HCT116 (cell line): ENCODE results near the gene CFAP46. TPM values are rescaled to one million over a fixed set of nuclear protein-coding genes. Genes with fewer than 3 reads are reported as not detected.

Experiments
- ATAC-seq: fragments of 200-7000 bp; cut with Tn5 transposase; 2 replicates; pipeline ENCODE4 v1.9.1; 2020; ENCODE audit warnings: mild to moderate bottlenecking, moderate library complexity
- BruUV-seq: library from RNA; stranded (reverse); fragments of 400-500 nt; replicated peaks from 2 replicates; lab custom pipeline; 2021; lab: Mats Ljungman, UMichigan
- CTCF ChIA-PET: fragments of 300-600 bp; sonication (Branson Sonifier 250); formaldehyde crosslinking; loops from one replicate; lab custom pipeline; 2021; ENCODE audit warnings: antibody characterized with exemption; lab: Charles Lee
- POLR2A ChIA-PET: fragments of 300-600, 350-600 bp; sonication (Branson Sonifier 250); formaldehyde crosslinking; loops from one replicate; lab custom pipeline; 2021; ENCODE audit warnings: antibody characterized with exemption; lab: Charles Lee
- RAD21 ChIA-PET, 2 experiments: fragments of 300-600 bp; sonication (Branson Sonifier 250); formaldehyde crosslinking; loops; one replicate each; lab custom pipeline; 2023; ENCODE audit warnings: low total read pairs in 2 of 2; ENCODE audit not compliant: uncharacterized antibody in 2 of 2, unreplicated experiment in 2 of 2, low non-redundant PET in 1 of 2; lab: Charles Lee
- DNase-seq: peaks from one replicate; pipeline ENCODE4 v3.0.0-alpha.2; 2010; ENCODE audit warnings: low read depth, low spot score
- H2AFZ ChIP-seq: fragments of 200-600 bp; shearing (Covaris generic), sonication (generic); 2 replicates; pipeline ENCODE4 v1.6.1; 2017; ENCODE audit warnings: low read depth, mixed run types, mixed read lengths, antibody characterized with exemption, low read length; ENCODE audit not compliant: poor library complexity, severe bottlenecking
- H3K27ac ChIP-seq: 2 replicates; pipeline ENCODE4 v1.5.1; 2012; ENCODE audit warnings: low read depth, low read length
- H3K27me3 ChIP-seq: fragments of 200-600 bp; sonication (generic); 2 replicates; pipeline ENCODE4 v1.6.1; 2016; ENCODE audit warnings: mixed run types, low read length, mixed read lengths; ENCODE audit not compliant: insufficient read depth
- H3K36me3 ChIP-seq, 2 experiments: fragments of 200-500 bp in 1 of 2; fragments of 200-600 bp in 1 of 2; sonication (Bioruptor generic) in 1 of 2; sonication (generic) in 1 of 2; 2 replicates each; pipeline versions ENCODE4 v1.5.1 to v1.6.1; 2014 to 2016; ENCODE audit warnings: low read length in 2 of 2, inconsistent platforms in 1 of 2, mixed read lengths in 1 of 2, mixed run types in 1 of 2; ENCODE audit not compliant: insufficient read depth in 2 of 2, control insufficient read depth in 1 of 2
- H3K4me1 ChIP-seq, 2 experiments: fragments of 200-600 bp in 1 of 2; sonication (generic) in 1 of 2; 2 replicates each; pipeline versions ENCODE4 v1.5.1 to v1.6.1; 2012 to 2017; ENCODE audit warnings: low read length in 2 of 2, inconsistent platforms in 1 of 2, mild to moderate bottlenecking in 1 of 2, mixed read lengths in 1 of 2, mixed run types in 1 of 2, moderate library complexity in 1 of 2; ENCODE audit not compliant: insufficient read depth in 2 of 2, control insufficient read depth in 1 of 2
- H3K4me2 ChIP-seq: fragments of 200-600 bp; sonication (generic); 2 replicates; pipeline ENCODE4 v1.6.1; 2017; ENCODE audit warnings: mixed run types, low read length, mixed read lengths
- H3K4me3 ChIP-seq, 2 experiments: fragments of 200-600 bp in 1 of 2; sonication (generic) in 1 of 2; replicated peaks in 1 of 2; 2 replicates each; pipeline ENCODE4 v1.5.1; 2011 to 2016; ENCODE audit warnings: low read length in 2 of 2, control low read depth in 1 of 2, low read depth in 1 of 2, mild to moderate bottlenecking in 1 of 2, mixed read lengths in 1 of 2, mixed run types in 1 of 2
- H3K79me2 ChIP-seq: fragments of 200-600 bp; sonication (generic); 2 replicates; pipeline ENCODE4 v1.6.1; 2017; ENCODE audit warnings: mild to moderate bottlenecking, mixed run types, low read length, moderate library complexity, mixed read lengths; ENCODE audit not compliant: insufficient read depth
- H3K9ac ChIP-seq: fragments of 200-600 bp; sonication (generic); 2 replicates; pipeline ENCODE4 v1.6.1; 2016; ENCODE audit warnings: low read length, mixed read lengths
- H3K9me2 ChIP-seq: fragments of 200-600 bp; sonication (generic), shearing (Covaris generic); 2 replicates; pipeline ENCODE4 v1.6.1; 2017; ENCODE audit warnings: mixed run types, mild to moderate bottlenecking, moderate library complexity; ENCODE audit not compliant: insufficient read depth
- H3K9me3 ChIP-seq, 2 experiments: fragments of 200-500 bp in 1 of 2; fragments of 200-600 bp in 1 of 2; sonication (Bioruptor generic) in 1 of 2; sonication (generic) in 1 of 2; 2 replicates each; pipeline ENCODE4 v1.6.1; 2014 to 2017; ENCODE audit warnings: low read length in 2 of 2, mixed read lengths in 2 of 2, inconsistent platforms in 1 of 2, low read depth in 1 of 2, mild to moderate bottlenecking in 1 of 2, mixed run types in 1 of 2, moderate library complexity in 1 of 2; ENCODE audit not compliant: control insufficient read depth in 1 of 2, insufficient read depth in 1 of 2
- H4K20me1 ChIP-seq: fragments of 200-600 bp; sonication (generic), shearing (Covaris generic); 2 replicates; pipeline ENCODE4 v1.6.1; 2017; ENCODE audit warnings: mixed run types, mild to moderate bottlenecking, moderate library complexity; ENCODE audit not compliant: insufficient read depth
- ATF3 ChIP-seq: IDR thresholded peaks from 2 replicates; pipeline ENCODE4 v1.6.1; 2012
- CEBPB ChIP-seq: IDR thresholded peaks from 2 replicates; pipeline ENCODE4 v1.6.1; 2012; ENCODE audit warnings: low read depth
- FOSL1 ChIP-seq: IDR thresholded peaks from 2 replicates; pipeline ENCODE4 v1.6.1; 2012; ENCODE audit warnings: low read depth
- MAX ChIP-seq: IDR thresholded peaks from 2 replicates; pipeline ENCODE4 v1.6.1; 2012
- RAD21 ChIP-seq: IDR thresholded peaks from 2 replicates; pipeline ENCODE4 v1.6.1; 2012; ENCODE audit warnings: low read depth, mild to moderate bottlenecking
- SIN3A ChIP-seq: IDR thresholded peaks from 2 replicates; pipeline ENCODE4 v1.6.1; 2012; ENCODE audit warnings: low read depth
- SRF ChIP-seq: IDR thresholded peaks from 2 replicates; pipeline ENCODE4 v1.6.1; 2012; ENCODE audit warnings: low read depth
- YY1 ChIP-seq: IDR thresholded peaks from 2 replicates; pipeline ENCODE4 v1.6.1; 2011; ENCODE audit warnings: low read length, low read depth, moderate library complexity, mild to moderate bottlenecking; ENCODE audit not compliant: insufficient replicate concordance; ENCODE audit errors: extremely low read depth
- intact Hi-C: fragments of 100-400 bp; cut with micrococcal nuclease; formaldehyde crosslinking; loops from 2 replicates; pipeline ENCODE4 v1.10.0; 2022
- total RNA-seq: library from RNA; stranded (reverse); gene quantifications from one replicate; pipeline ENCODE4 v1.2.1, GENCODE V29; 2021; ENCODE audit not compliant: unreplicated experiment

CFAP46 gene
- total RNA-seq, 1 experiment from 2014 or later = 1.4 TPM

- Histone ChIP-seq H3K9me2 (no peaks in the 10 kb centered on the region), H3K27me3 (no peaks in the 10 kb centered on the region), H3K9ac (no peak overlapping the region), H3K79me2 (no peaks in the 10 kb centered on the region), H3K36me3 (no peaks in the 10 kb centered on the region), H2AFZ (no peak overlapping the region), H3K4me2 (no peak overlapping the region)
- BruUV-seq = no TSS peak
- intact Hi-C loops = no loop called here
- no peak for DNase-seq
- CTCF ChIA-PET = no interaction called here
- TF ChIP-seq CEBPB (no peak), RAD21 (no peak), MAX (no peak), ATF3 (no peak)
- TF ChIP-seq, all 23 proteins: peak for 0
- no peaks in the 10 kb centered on the region for H3K9me3 ChIP-seq
- no peaks in the 10 kb centered on the region for H3K4me1 ChIP-seq
- no peaks in the 10 kb centered on the region for H4K20me1 ChIP-seq
- H3K27ac ChIP-seq = no peak overlapping the region
- no peak overlapping the region for H3K4me3 ChIP-seq
- RAD21 ChIA-PET = no interaction called here
- POLR2A ChIA-PET = no interaction called here
- ATAC-seq = no peak
Observed at GRCh38 chr10:132926777-132927650, 15.4 kb downstream of the CFAP46 start.

GRCh38 chr10:132926070-132926469, 16.3 kb downstream of the CFAP46 start:
- ChIA-PET POLR2A (no interaction called here), RAD21 (no interaction called here), CTCF (no interaction called here)
- Histone ChIP-seq H2AFZ (no peak overlapping the region), H3K9me2 (no peaks in the 10 kb centered on the region), H3K27me3 (no peaks in the 10 kb centered on the region), H3K27ac (no peak overlapping the region), H4K20me1 (no peaks in the 10 kb centered on the region), H3K4me3 (no peak overlapping the region), H3K9ac (no peak overlapping the region), H3K79me2 (no peaks in the 10 kb centered on the region), H3K4me2 (no peak overlapping the region), H3K4me1 (no peaks in the 10 kb centered on the region), H3K9me3 (no peaks in the 10 kb centered on the region), H3K36me3 (no peaks in the 10 kb centered on the region)
- no TSS peak for BruUV-seq
- intact Hi-C loops = no loop called here
- DNase-seq (no peak), ATAC-seq (no peak)
- no peak for TF ChIP-seq FOSL1
- TF ChIP-seq YY1 = no peak
- TF ChIP-seq MAX = no peak
- TF ChIP-seq SIN3A = no peak
- TF ChIP-seq SRF = no peak
